Ascending aorta (tissue), 2 donors: ENCODE measurements around the gene GFOD2. TPM values are rescaled to one million over a fixed set of nuclear protein-coding genes. Genes with fewer than 3 reads are reported as not detected.

Source experiments
- DNase-seq, 2 donors: peaks; one replicate each; pipeline ENCODE4 v3.0.0-alpha.2; 2019; ENCODE audit warnings: low spot score in 2 of 2
- H3K27ac ChIP-seq, 2 donors: fragments of 200-600 bp; sonication (generic); one replicate each; pipeline ENCODE4 v1.5.1; 2016 to 2017; ENCODE audit warnings: mild to moderate bottlenecking in 1 of 2
- H3K27me3 ChIP-seq: fragments of 200-600 bp; sonication (generic); one replicate; pipeline ENCODE4 v1.5.1; 2017
- H3K36me3 ChIP-seq, 2 donors: fragments of 200-600 bp; sonication (generic); one replicate each; pipeline ENCODE4 v1.5.1; 2016
- H3K4me1 ChIP-seq, 2 donors: fragments of 200-600 bp; sonication (generic); one replicate each; pipeline ENCODE4 v1.5.1; 2016 to 2017; ENCODE audit warnings: mild to moderate bottlenecking in 1 of 2
- H3K4me3 ChIP-seq, 2 donors: fragments of 200-600 bp; sonication (generic); one replicate each; pipeline ENCODE4 v1.5.1; 2016 to 2017; ENCODE audit warnings: mild to moderate bottlenecking in 1 of 2
- H3K9me3 ChIP-seq, 2 donors: fragments of 200-600 bp; sonication (generic); one replicate each; pipeline ENCODE4 v1.5.1; 2016
- intact Hi-C: fragments of 100-400 bp; cut with DNase I; formaldehyde crosslinking; loops from one replicate; pipeline ENCODE4 v1.15.1; 2023
- total RNA-seq: library from RNA; depleted of rRNA; stranded (reverse); fragments of >200 nt; gene quantifications from one replicate; pipeline ENCODE4 v1.1.0, GENCODE V29; 2016
- TF ChIP-seq, protein P1 (sequence below), 3 experiments: fragments of 200-600 bp in 2 of 3; fragments of 450-650 bp in 1 of 3; sonication (generic) in 2 of 3; IDR thresholded peaks; one replicate each; pipeline ENCODE4 v1.5.1; 2016 to 2019; ENCODE audit warnings: antibody characterized with exemption in 3 of 3, mild to moderate bottlenecking in 1 of 3, moderate library complexity in 1 of 3

The GFOD2 gene
- total RNA-seq, 1 donor from 2014 or later, result 43.5 TPM

DNA sequence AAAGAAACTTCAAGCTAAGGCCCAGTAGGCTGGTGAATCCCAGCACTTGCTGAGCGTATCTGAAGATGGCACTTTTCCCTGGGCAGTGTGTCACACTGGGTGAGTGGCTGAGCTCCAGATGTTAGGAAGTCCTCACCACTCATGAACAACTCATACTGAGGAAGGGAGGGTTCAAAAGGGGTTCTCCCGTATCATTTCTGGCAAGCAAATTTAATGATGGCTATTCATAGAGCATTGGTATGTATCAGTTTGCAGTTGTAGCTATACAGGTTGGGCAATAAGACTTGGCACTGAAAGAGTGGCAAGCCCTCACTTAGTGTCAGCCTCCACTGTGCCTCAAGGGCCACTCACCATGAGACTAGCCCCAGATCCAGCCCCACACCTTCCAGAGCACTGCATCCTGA, 10.7 kb downstream of the GFOD2 start:
- no peaks in the 10 kb centered on the region for H3K4me1 ChIP-seq
- H3K27me3 ChIP-seq, result no peaks in the 10 kb centered on the region
- intact Hi-C loops, result no loop called here
- DNase-seq, result no peak
- no peak overlapping the region for H3K27ac ChIP-seq
- H3K4me3 ChIP-seq, result no peak overlapping the region
- H3K9me3 ChIP-seq, result no peaks in the 10 kb centered on the region
- TF ChIP-seq, protein P1, sequence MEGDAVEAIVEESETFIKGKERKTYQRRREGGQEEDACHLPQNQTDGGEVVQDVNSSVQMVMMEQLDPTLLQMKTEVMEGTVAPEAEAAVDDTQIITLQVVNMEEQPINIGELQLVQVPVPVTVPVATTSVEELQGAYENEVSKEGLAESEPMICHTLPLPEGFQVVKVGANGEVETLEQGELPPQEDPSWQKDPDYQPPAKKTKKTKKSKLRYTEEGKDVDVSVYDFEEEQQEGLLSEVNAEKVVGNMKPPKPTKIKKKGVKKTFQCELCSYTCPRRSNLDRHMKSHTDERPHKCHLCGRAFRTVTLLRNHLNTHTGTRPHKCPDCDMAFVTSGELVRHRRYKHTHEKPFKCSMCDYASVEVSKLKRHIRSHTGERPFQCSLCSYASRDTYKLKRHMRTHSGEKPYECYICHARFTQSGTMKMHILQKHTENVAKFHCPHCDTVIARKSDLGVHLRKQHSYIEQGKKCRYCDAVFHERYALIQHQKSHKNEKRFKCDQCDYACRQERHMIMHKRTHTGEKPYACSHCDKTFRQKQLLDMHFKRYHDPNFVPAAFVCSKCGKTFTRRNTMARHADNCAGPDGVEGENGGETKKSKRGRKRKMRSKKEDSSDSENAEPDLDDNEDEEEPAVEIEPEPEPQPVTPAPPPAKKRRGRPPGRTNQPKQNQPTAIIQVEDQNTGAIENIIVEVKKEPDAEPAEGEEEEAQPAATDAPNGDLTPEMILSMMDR (IDR thresholded peaks at IDR 0.05), result no peak
- no peaks in the 10 kb centered on the region for H3K36me3 ChIP-seq

GRCh38 chr16:67707790-67708189, 11.3 kb downstream of the GFOD2 start:
- Histone ChIP-seq H3K36me3 (no peaks in the 10 kb centered on the region), H3K4me3 (no peak overlapping the region), H3K27me3 (no peaks in the 10 kb centered on the region), H3K9me3 (no peaks in the 10 kb centered on the region), H3K4me1 (no peaks in the 10 kb centered on the region), H3K27ac (no peak overlapping the region)
- intact Hi-C loops, result no loop called here
- no peak for DNase-seq
- TF ChIP-seq, protein P1 (IDR thresholded peaks at IDR 0.05), result no peak

DNA sequence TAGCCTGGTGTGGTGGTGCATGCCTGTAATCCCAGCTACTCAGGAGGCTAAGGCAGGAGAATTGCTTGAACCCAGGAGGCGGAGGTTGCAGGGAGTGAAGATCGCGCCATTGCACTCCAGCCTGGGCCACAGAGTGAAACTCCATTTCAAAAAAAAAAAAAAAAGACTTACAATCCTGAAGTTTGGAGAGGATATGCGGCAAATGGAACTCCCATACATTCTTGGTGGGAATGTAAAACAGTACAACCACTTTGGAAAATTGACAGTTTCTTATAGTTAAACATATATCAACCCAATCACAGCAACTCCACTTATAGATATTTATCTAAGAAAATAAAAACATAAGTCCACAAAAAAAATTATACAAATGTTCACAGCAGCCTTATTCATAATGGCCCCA, 11.9 kb downstream of the GFOD2 start:
- intact Hi-C loops, result no loop called here
- TF ChIP-seq, protein P1 (IDR thresholded peaks at IDR 0.05), result no peak
- H3K4me1 ChIP-seq, result no peaks in the 10 kb centered on the region
- H3K27ac ChIP-seq, result no peak overlapping the region
- no peak overlapping the region for H3K4me3 ChIP-seq
- no peaks in the 10 kb centered on the region for H3K36me3 ChIP-seq
- DNase-seq, result no peak
- H3K27me3 ChIP-seq, result no peaks in the 10 kb centered on the region
- no peaks in the 10 kb centered on the region for H3K9me3 ChIP-seq

DNA sequence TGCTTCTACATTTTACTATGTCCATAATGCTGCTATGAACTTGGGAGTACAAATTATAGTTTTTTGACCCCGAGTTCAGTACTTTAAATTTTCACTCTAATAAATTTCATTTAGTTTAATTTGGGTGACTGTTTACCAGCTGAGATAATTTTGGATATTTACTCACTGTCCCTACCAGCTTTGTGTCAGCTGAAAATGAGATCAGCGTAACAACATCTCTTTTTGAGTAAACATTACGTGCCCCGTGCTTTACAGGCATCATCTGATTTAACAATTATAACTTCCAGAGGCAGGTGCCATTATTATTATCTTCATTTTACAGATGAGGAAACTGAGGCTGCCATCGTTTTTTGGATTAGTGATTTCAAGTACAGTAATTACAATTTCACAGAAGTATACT, 15.0 kb downstream of the GFOD2 start:
- Histone ChIP-seq H3K36me3 (peaks cover under 1 to 4% of the 10 kb centered on the region in 2 donors), H3K4me3 (no peak overlapping the region), H3K4me1 (no peaks in the 10 kb centered on the region), H3K27me3 (no peaks in the 10 kb centered on the region), H3K9me3 (no peaks in the 10 kb centered on the region), H3K27ac (no peak overlapping the region)
- DNase-seq, result no peak
- TF ChIP-seq, protein P1 (IDR thresholded peaks at IDR 0.05), result no peak
- intact Hi-C loops, result no loop called here

DNA sequence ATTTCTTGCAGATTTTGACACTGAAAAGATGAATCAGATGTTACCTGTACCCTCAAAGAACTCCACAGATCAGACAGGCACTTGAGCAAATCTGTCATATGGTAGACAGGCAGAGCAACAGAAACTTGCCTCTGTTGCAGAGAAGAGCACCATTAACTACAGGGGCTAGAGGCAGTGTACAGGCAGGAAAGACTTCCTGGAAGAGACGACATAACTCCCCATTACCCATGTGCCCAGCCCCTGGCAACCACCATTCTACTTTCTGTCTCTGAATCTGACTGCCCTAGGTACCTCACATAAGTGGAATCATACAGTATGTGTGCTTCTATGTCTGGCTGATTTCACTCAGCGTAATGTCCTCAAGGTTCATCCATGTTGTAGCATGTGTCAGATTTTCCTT, 15.5 kb downstream of the GFOD2 start:
- intact Hi-C loops, result no loop called here
- Histone ChIP-seq H3K27ac (no peak overlapping the region), H3K36me3 (peaks cover 5 to 6% of the 10 kb centered on the region in 2 donors), H3K4me1 (no peaks in the 10 kb centered on the region), H3K4me3 (no peak overlapping the region), H3K9me3 (no peaks in the 10 kb centered on the region), H3K27me3 (no peaks in the 10 kb centered on the region)
- TF ChIP-seq, protein P1 (IDR thresholded peaks at IDR 0.05), result no peak
- no peak for DNase-seq

GRCh38 chr16:67702130-67702529, 17.0 kb downstream of the GFOD2 start:
- Histone ChIP-seq H3K9me3 (no peaks in the 10 kb centered on the region), H3K36me3 (peaks cover 6 to 7% of the 10 kb centered on the region in 2 donors), H3K27ac (no peak overlapping the region), H3K27me3 (no peaks in the 10 kb centered on the region), H3K4me1 (no peaks in the 10 kb centered on the region), H3K4me3 (no peak overlapping the region)
- intact Hi-C loops, result no loop called here
- no peak for DNase-seq
- TF ChIP-seq, protein P1 (IDR thresholded peaks at IDR 0.05), result no peak
